Keratinocyte (primary cell): ENCODE data around the gene STIM1. TPM values are rescaled to one million over a fixed set of nuclear protein-coding genes. Genes with fewer than 3 reads are reported as not detected.

ENCODE experiments used
- DNase-seq: peaks from one replicate; pipeline ENCODE4 v3.0.0-alpha.2; 2011; ENCODE audit warnings: low read depth, missing footprints, low spot score
- FAIRE-seq: peaks from 2 replicates; lab custom pipeline; 2011; peaks lifted over from hg19 to GRCh38; lab: Jason Lieb, UNC
- H2AFZ ChIP-seq: 2 replicates; pipeline ENCODE4 v1.6.0; 2012; ENCODE audit warnings: low read length, control low read depth, inconsistent platforms; ENCODE audit not compliant: control insufficient read depth
- H3K27ac ChIP-seq: 2 replicates; pipeline ENCODE4 v1.5.1; 2011; ENCODE audit warnings: low read length; ENCODE audit not compliant: control insufficient read depth, insufficient read depth
- H3K27me3 ChIP-seq: 3 replicates; pipeline ENCODE4 v1.6.0; 2011; ENCODE audit warnings: low read length; ENCODE audit not compliant: control insufficient read depth, insufficient read depth; ENCODE audit errors: extremely low read depth
- H3K36me3 ChIP-seq, 2 experiments: 2 replicates in 1 of 2; 3 replicates in 1 of 2; pipeline ENCODE4 v1.5.1; 2011; ENCODE audit warnings: low read length in 2 of 2, mild to moderate bottlenecking in 1 of 2; ENCODE audit not compliant: control insufficient read depth in 2 of 2, insufficient read depth in 2 of 2; ENCODE audit errors: extremely low read depth in 1 of 2
- H3K4me1 ChIP-seq: 3 replicates; pipeline ENCODE4 v1.5.1; 2011; ENCODE audit warnings: low read length; ENCODE audit not compliant: control insufficient read depth, insufficient read depth; ENCODE audit errors: extremely low read depth
- H3K4me2 ChIP-seq: 3 replicates; pipeline ENCODE4 v1.6.0; 2011; ENCODE audit warnings: low read depth, low read length; ENCODE audit not compliant: control insufficient read depth, insufficient read depth; ENCODE audit errors: extremely low read depth
- H3K4me3 ChIP-seq, 3 experiments: fragments of 200-600 bp in 1 of 3; sonication (generic) in 1 of 3; 2 replicates in 2 of 3; 3 replicates in 1 of 3; pipeline ENCODE4 v1.5.1; 2011 to 2016; ENCODE audit warnings: low read length in 3 of 3, mild to moderate bottlenecking in 3 of 3, control low read depth in 2 of 3, inconsistent platforms in 1 of 3, low read depth in 1 of 3, mixed read lengths in 1 of 3, mixed run types in 1 of 3, moderate library complexity in 1 of 3; ENCODE audit not compliant: control insufficient read depth in 2 of 3, insufficient read depth in 2 of 3; ENCODE audit errors: extremely low read depth in 1 of 3
- H3K79me2 ChIP-seq: 2 replicates; pipeline ENCODE4 v1.6.0; 2012; ENCODE audit warnings: low read length; ENCODE audit not compliant: control insufficient read depth, insufficient read depth
- H3K9ac ChIP-seq: 3 replicates; pipeline ENCODE4 v1.6.0; 2011; ENCODE audit warnings: low read length; ENCODE audit not compliant: control insufficient read depth, insufficient read depth; ENCODE audit errors: extremely low read depth
- H3K9me1 ChIP-seq: 3 replicates; pipeline ENCODE4 v1.6.0; 2011; ENCODE audit warnings: low read length; ENCODE audit not compliant: control insufficient read depth, insufficient read depth; ENCODE audit errors: extremely low read depth
- H3K9me3 ChIP-seq: 2 replicates; pipeline ENCODE4 v1.5.1; 2012; ENCODE audit warnings: low read depth, low read length; ENCODE audit not compliant: control insufficient read depth
- H4K20me1 ChIP-seq: 3 replicates; pipeline ENCODE4 v1.6.0; 2011; ENCODE audit warnings: low read length; ENCODE audit not compliant: control insufficient read depth, insufficient read depth; ENCODE audit errors: extremely low read depth
- EZH2 ChIP-seq: IDR thresholded peaks from one replicate; pipeline ENCODE4 v1.6.1; 2012; ENCODE audit warnings: inconsistent platforms, mild to moderate bottlenecking, low read length, moderate library complexity
- dilution Hi-C: fragments of 300-500 bp; cut with MboI; formaldehyde crosslinking; loops from one replicate; pipeline ENCODE4 v1.7.0; 2020; ENCODE audit warnings: low sequenced_read_pairs; ENCODE audit not compliant: extremely low pct_ligation_motif_present
- polyA plus RNA-seq, 5 experiments: library from polyadenylated mRNA; depleted of rRNA in 3 of 5; stranded (reverse) in 3 of 5; stranded (forward) in 1 of 5; unstranded in 1 of 5; fragments of >200 nt; gene quantifications; 1 replicate in 1 of 5; 2 replicates in 3 of 5; 3 replicates in 1 of 5; pipeline versions ENCODE4 v1.2.1 to v1.2.3, GENCODE V29; 2011 to 2012; ENCODE audit warnings: missing spikeins in 2 of 5, low read depth in 1 of 5, low replicate concordance in 1 of 5
- TF ChIP-seq, protein P1 (sequence below), 3 experiments: IDR thresholded peaks in 1 of 3; conservative IDR thresholded peaks in 1 of 3; optimal IDR thresholded peaks in 1 of 3; 2 replicates in 2 of 3; 3 replicates in 1 of 3; pipeline versions ENCODE3 to v1.5.1; 2011; ENCODE audit warnings: low read length in 3 of 3, mild to moderate bottlenecking in 3 of 3, moderate library complexity in 2 of 3, control low read depth in 1 of 3, inconsistent platforms in 1 of 3; ENCODE audit not compliant: insufficient read depth in 2 of 3; ENCODE audit errors: extremely low read depth in 1 of 3

The STIM1 gene
- polyA plus RNA-seq, 1 donor (not counting 4 experiments of a cell fraction or from before 2014, with no cell fraction given) = 23.7 TPM

DNA sequence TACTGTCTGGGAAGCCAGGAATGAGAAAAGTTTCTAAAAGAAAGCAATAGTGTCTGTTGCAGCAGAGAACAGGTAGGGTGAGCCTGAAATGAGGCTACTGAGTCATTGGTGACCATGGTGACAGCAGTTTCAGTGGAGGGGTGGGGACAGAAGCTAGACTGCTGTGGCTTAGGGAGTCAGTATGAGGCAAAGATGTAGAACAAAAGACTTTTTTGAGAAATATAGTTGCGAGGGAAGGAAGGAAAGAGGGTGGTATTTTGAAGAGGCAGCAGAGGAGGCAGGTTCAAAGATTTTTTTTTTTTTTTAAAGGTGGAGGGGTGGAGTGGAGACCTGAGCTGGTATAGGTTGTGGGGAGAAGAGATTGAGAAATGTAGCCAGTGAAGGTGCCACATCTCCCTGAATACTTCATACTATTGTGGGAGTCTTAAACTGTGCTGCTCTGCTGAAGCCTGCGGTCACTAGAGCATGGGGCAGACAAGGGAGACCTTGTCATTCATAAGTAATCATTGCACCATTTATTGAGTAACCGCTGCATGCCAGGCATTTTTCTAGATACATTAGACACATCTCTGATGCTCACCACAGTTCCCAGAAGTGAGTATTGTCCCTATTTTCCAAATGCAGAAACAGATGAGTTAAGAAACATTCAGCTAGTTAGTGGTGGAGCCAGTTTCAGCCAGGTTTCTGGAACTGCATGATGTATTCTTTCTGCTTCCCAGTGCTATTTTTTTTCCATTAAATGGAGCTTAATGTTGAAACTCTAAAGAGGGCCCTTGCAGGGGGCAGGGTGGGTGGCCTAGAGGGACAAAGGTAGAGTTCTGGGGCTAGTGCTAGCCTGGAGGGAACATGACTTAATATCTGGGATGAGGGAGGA lies 49.9 kb downstream of the STIM1 start:
- Histone ChIP-seq H3K4me1 (peaks cover 53% of the 10 kb centered on the region), H3K9me1 (no peaks in the 10 kb centered on the region), H3K27ac (peak overlapping the region; percentile 55), H4K20me1 (no peaks in the 10 kb centered on the region), H2AFZ (no peak overlapping the region), H3K4me3 (peak overlapping the region in 2 of 3 experiments; percentile 24 to 42), H3K79me2 (peaks cover 35% of the 10 kb centered on the region), H3K36me3 (no peaks in the 10 kb centered on the region), H3K9ac (peak overlapping the region; percentile 64), H3K27me3 (no peaks in the 10 kb centered on the region), H3K9me3 (no peaks in the 10 kb centered on the region), H3K4me2 (peak overlapping the region; percentile 81)
- dilution Hi-C loops = no loop called here
- peak; percentile 66 for FAIRE-seq
- peak; percentile 62 for DNase-seq
- no peak for TF ChIP-seq EZH2
- TF ChIP-seq, protein P1, sequence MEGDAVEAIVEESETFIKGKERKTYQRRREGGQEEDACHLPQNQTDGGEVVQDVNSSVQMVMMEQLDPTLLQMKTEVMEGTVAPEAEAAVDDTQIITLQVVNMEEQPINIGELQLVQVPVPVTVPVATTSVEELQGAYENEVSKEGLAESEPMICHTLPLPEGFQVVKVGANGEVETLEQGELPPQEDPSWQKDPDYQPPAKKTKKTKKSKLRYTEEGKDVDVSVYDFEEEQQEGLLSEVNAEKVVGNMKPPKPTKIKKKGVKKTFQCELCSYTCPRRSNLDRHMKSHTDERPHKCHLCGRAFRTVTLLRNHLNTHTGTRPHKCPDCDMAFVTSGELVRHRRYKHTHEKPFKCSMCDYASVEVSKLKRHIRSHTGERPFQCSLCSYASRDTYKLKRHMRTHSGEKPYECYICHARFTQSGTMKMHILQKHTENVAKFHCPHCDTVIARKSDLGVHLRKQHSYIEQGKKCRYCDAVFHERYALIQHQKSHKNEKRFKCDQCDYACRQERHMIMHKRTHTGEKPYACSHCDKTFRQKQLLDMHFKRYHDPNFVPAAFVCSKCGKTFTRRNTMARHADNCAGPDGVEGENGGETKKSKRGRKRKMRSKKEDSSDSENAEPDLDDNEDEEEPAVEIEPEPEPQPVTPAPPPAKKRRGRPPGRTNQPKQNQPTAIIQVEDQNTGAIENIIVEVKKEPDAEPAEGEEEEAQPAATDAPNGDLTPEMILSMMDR (optimal IDR thresholded peaks at IDR 0.05 in 1 of 3, IDR thresholded peaks at IDR 0.05 in 1 of 3, conservative IDR thresholded peaks at IDR 0.05 in 1 of 3; ENCODE audit: extremely low read depth in 1 of 3, insufficient read depth in 2 of 3, low read length in 3 of 3) = no peak

DNA sequence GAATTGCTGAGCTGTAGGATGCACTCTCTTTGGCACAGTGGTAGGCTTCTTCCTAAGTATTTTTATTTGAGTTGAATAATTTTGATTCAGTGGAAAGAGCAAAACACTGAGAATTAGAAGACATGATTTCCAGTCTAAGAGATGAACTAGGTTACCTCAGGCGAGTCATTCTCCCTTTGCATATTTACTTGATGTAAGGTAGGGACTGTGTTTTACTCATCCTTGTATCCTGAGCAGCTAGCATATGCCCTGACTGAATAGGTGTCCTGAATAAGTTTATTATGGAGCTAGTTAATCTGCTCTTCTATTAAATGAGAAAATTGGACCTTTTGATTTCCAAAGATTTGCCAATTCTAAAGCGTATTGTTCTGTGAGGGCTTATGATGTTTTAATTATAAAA lies 50.7 kb downstream of the STIM1 start:
- H3K9ac ChIP-seq = peak overlapping the region; percentile 40

More for the DNA sequence above, 50.7 kb downstream of the STIM1 start:
- H3K27ac ChIP-seq = peak overlapping the region; percentile 55
- H3K27me3 ChIP-seq = no peaks in the 10 kb centered on the region
- no peaks in the 10 kb centered on the region for H3K9me3 ChIP-seq
- DNase-seq (no peak), FAIRE-seq (peak; percentile 62)
- H3K4me2 ChIP-seq = peak overlapping the region; percentile 81
- H4K20me1 ChIP-seq = no peaks in the 10 kb centered on the region
- H3K4me3 ChIP-seq = no peak overlapping the region
- TF ChIP-seq, protein P1 (optimal IDR thresholded peaks at IDR 0.05 in 1 of 3, IDR thresholded peaks at IDR 0.05 in 1 of 3, conservative IDR thresholded peaks at IDR 0.05 in 1 of 3; ENCODE audit: extremely low read depth in 1 of 3, insufficient read depth in 2 of 3, low read length in 3 of 3) = no peak
- TF ChIP-seq EZH2 = no peak
- H3K36me3 ChIP-seq = no peaks in the 10 kb centered on the region
- dilution Hi-C loops = no loop called here
- H3K79me2 ChIP-seq = peaks cover 34% of the 10 kb centered on the region
- H3K9me1 ChIP-seq = no peaks in the 10 kb centered on the region
- H2AFZ ChIP-seq = no peak overlapping the region
- H3K4me1 ChIP-seq = peaks cover 53% of the 10 kb centered on the region
